ENCODE measurements around the gene IL9R.
"Not testable (repeated sequence)": the region's sequence is repeated elsewhere in the genome, so short reads cannot be mapped to it uniquely, and the experiment has no call there.

Gene IL9R

GRCh38 chrX:156004256-156004655, 6.8 kb downstream of the IL9R start:
- DNase-seq (ENCODE audit: insufficient read length, low spot score) (no peak), FAIRE-seq (no peak)
- no peak for TF ChIP-seq POLR2A (IDR thresholded peaks at IDR 0.05; ENCODE audit: low read depth, low read length)

GRCh38 chrX:156004740-156005139, 7.2 kb downstream of the IL9R start:
- FAIRE-seq (no peak), DNase-seq (ENCODE audit: insufficient read length, low spot score) (no peak)
- TF ChIP-seq POLR2A (IDR thresholded peaks at IDR 0.05; ENCODE audit: low read depth, low read length), result no peak

- TF ChIP-seq POLR2A (IDR thresholded peaks at IDR 0.05; ENCODE audit: low read depth, low read length), result no peak
- FAIRE-seq (no peak), DNase-seq (ENCODE audit: insufficient read length, low spot score) (no peak)
Observed at GRCh38 chrX:156005144-156005543, 7.6 kb downstream of the IL9R start.

GRCh38 chrX:156006468-156006867, 9.0 kb downstream of the IL9R start:
- FAIRE-seq; DNase-seq (ENCODE audit: insufficient read length, low spot score): not testable (repeated sequence)

- FAIRE-seq; DNase-seq (ENCODE audit: insufficient read length, low spot score): not testable (repeated sequence)
Observed at GRCh38 chrX:156008379-156008778, 10.9 kb downstream of the IL9R start.

GRCh38 chrX:156008915-156009314, 11.4 kb downstream of the IL9R start:
- DNase-seq (ENCODE audit: insufficient read length, low spot score) (no peak), FAIRE-seq (peak; percentile 23)
- no peak for TF ChIP-seq POLR2A (IDR thresholded peaks at IDR 0.05; ENCODE audit: low read depth, low read length)

GRCh38 chrX:156009691-156010090, 12.2 kb downstream of the IL9R start:
- not testable (repeated sequence) for FAIRE-seq; DNase-seq (ENCODE audit: insufficient read length, low spot score)

GRCh38 chrX:156013286-156013953, 15.9 kb downstream of the IL9R start:
- DNase-seq (ENCODE audit: insufficient read length, low spot score); FAIRE-seq: not testable (repeated sequence)

- FAIRE-seq; DNase-seq (ENCODE audit: insufficient read length, low spot score): not testable (repeated sequence)
Observed at GRCh38 chrX:156019846-156020245, 22.4 kb downstream of the IL9R start.

GRCh38 chrX:156023002-156023401, 25.5 kb downstream of the IL9R start:
- not testable (repeated sequence) for DNase-seq (ENCODE audit: insufficient read length, low spot score); FAIRE-seq

- not testable (repeated sequence) for DNase-seq (ENCODE audit: insufficient read length, low spot score); FAIRE-seq
Observed at GRCh38 chrX:156024949-156025492, 27.5 kb downstream of the IL9R start.

- DNase-seq (ENCODE audit: insufficient read length, low spot score); FAIRE-seq: not testable (repeated sequence)
Observed at GRCh38 chrX:156028653-156029237, 31.2 kb downstream of the IL9R start.

GRCh38 chrX:156029296-156029695, 31.8 kb downstream of the IL9R start:
- DNase-seq (ENCODE audit: insufficient read length, low spot score); FAIRE-seq: not testable (repeated sequence)

GRCh38 chrX:156029707-156030442, 32.4 kb downstream of the IL9R start:
- FAIRE-seq; DNase-seq (ENCODE audit: insufficient read length, low spot score): not testable (repeated sequence)

- DNase-seq (ENCODE audit: insufficient read length, low spot score); FAIRE-seq: not testable (repeated sequence)
Observed at GRCh38 chrX:156030474-156030873, 33.0 kb downstream of the IL9R start.
